Esophagus muscularis mucosa (tissue), 3 donors: ENCODE measurements around the gene PTTG1IP.

Source experiments
- CTCF ChIP-seq, 3 experiments: fragments of 200-600 bp in 2 of 3; fragments of 450-650 bp in 1 of 3; sonication (generic) in 2 of 3; IDR thresholded peaks; one replicate each; pipeline ENCODE4 v1.5.1; 2017 to 2019; ENCODE audit warnings: antibody characterized with exemption in 3 of 3, mild to moderate bottlenecking in 2 of 3, moderate library complexity in 1 of 3
- POLR2AphosphoS5 ChIP-seq, 2 donors: sonication (generic); formaldehyde crosslinking; IDR thresholded peaks; one replicate each; pipeline ENCODE4 v1.6.1; 2017; ENCODE audit warnings: antibody characterized with exemption in 2 of 2

DNA sequence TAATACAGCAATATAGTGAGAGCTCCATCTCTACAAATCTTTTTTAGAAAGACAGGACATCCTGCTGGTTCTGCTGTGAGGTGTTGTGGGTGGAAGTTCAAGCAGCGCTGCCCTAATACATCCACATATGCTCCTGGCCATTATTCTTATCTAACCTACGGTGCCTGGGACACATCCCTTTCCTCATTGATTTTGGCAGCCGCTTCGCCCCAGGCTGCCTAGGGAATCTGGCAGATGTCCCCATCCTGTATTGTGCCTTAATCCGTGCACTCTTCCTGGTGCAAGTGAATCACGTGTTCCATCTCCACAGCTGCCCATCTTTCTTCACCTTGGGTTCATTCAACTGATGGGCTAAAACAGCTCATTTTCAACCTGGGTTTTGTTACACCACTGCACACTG is 68.7 kb downstream of the PTTG1IP start:
- TF ChIP-seq CTCF (IDR thresholded peaks at IDR 0.05) (no peak), POLR2AphosphoS5 (IDR thresholded peaks at IDR 0.05) (no peak)
